NOMO-1 treated with DMSO at 0.1 percent for 48 hours (cell line): ENCODE results near the gene CCDC157.

Experiments
- DNase-seq: peaks from one replicate; lab custom pipeline; 2025; ENCODE audit not compliant: unreplicated experiment; lab: John Stamatoyannopoulos, UW

The CCDC157 gene

DNA sequence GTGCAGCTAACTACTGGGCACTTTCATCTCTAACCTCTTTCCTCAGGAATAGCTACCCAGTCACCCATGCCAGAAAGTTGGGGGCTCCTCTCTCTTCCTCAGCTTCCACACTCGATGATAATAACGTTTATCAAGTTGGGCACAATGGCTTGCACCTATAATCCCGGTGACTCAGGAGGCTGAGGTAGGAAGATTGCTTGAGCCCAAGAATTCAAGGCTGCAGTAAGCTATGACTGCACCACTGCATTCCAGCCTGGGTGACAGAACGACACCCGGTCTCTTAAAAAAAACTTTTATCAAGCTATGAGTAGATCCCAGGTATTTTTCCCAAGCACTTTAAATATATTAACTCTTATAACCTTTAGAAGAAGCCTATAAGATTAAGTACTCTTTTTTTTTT lies 2.2 kb upstream of the CCDC157 start:
- no peak for DNase-seq

DNA sequence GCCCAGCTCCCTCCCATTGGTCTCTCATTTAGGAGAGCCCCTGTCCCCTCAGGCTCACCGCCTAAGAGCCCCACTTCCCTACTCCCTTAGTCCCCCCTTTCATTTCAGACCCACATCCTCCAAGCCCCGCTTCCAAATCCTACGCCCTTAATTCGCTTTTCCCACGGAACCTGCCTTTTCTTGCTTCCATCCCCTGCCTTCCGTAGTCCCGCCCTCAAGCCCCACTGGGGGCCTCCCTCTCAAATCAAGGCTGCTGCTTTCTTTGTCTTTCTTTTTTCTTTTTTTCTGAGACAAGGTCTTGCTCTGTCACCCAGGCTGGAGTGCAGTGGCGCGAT lies 396 bp downstream of the CCDC157 start:
- DNase-seq = no peak

DNA sequence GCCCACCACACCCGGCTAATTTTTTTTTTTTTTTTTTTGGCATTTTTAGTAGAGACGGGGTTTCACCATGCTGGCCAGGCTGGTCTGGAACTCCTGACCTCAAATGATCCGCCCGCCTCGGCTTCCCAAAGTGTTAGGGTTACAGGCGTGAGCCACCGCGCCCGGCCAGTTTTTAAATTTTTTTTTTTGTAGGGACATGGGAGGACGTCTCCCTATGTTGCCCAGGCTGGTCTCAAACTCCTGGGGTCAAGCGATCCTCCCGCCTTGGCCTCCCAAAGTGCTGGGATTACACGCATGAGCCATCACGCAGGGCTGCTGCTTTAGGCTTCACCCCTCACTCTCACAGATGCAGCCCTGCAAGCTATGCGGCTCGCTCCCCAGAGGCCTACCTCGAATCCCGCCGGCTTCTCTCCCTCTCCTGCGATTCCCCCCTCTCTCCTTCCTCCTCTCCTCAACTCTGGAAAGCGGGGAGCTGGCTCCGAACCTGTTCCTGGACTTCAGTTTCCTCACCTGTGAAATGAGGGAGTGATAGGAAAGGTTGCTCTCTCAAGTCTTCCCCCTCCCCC lies 926 bp downstream of the CCDC157 start:
- no peak for DNase-seq

DNA sequence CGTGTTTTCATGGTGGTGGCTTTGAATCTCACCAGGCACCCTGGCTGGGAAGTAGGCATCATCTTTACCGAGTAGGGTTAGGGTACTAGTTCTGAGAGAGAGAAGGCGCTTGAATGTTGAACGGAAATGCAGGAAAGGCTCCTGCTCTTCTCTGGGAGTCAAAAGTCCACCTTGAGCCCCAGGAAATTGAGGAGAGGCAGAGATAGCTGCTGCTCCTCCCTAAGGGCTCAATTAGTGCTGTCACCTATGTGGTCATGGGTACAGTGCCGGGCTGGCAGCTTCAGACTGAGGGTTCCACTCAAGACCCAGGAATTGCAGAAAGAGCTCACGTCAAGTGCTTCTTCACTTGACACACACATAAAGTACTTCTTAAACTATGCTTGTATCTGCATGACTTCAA lies 1.7 kb downstream of the CCDC157 start:
- DNase-seq = no peak

DNA sequence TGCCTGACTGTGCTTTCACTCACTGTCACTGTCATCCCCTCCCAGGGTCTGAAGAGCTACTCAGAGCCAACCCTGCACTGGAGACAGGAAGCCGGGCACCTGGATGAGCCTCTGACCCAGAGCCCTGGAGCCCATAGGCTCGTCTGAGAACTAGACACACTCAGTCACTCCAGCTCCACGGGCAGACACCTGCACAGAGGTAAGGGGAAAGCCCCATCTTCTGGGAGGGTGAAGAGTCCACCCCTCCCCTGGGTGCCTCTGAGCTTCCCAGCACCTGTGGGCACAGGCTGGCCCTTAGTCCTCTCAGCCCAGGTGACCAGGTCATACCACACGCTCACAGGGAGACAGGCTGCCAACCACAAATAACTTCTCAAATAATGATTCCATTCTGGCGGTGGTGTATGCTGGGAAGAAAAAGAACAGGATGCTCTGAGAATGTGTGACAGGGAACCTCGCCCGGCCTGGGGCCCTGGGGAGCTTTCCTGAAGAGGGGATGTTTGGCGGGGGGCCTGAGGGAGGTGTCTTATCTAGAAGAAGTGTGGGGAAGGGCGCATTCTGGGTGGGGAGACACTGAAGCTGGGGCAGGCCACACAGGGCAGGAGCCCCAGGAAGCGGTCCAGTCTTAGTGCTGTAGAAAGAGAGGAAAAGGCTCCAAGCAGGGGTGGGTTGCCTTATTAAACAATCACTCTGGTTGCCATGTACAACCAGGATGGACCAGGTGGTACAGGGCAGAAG lies 5.3 kb downstream of the CCDC157 start:
- no peak for DNase-seq

DNA sequence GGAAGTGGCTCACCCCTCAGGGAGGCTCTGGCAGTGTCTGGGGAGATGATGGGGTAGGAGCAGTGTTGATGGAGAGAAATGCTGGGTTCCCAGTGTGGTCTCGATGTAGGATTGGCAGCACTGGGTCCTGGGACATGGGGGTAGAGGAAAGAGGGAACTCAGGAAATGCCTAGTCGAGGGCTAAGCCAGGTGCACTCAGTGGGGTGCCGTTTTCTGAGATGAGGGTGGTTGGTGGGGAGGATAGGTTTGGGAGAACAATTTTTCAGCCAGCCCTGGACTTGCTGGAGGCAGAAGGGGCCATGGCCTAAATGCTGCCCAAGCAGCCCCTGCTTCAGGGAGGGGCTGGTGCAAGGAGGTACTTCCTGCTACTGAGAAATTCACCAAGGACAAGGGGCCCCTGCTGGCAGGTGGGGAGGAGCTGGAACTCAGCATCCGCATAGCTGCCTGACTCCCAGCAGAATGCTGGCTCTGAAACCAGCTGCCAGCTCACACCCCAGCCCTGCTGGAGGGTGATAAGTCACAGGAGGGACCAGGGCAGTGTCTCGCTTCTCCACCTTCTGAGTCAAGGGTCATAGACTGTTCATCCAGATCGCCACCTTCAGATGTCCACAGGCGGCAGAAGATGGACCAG lies 6.0 kb downstream of the CCDC157 start:
- no peak for DNase-seq

DNA sequence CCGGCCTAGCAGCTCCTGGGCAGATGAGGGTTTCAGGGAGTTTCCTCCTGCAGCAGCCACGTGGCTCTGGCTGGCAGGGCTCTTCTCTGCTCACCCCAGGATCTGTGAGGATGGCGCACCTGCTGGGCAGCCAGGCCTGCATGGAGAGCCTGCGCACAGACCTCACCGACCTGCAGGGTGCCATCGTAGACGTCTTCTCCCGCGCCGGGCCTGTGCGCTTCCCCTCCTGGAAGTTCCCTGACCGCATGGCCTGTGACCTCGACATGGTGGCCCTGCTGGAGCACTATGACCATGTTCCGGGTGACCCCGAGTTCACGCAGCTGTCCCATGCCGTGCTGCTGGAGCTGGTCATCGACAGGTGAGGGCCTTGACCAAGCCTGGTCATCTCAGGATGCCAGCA lies 9.1 kb downstream of the CCDC157 start:
- no peak for DNase-seq

DNA sequence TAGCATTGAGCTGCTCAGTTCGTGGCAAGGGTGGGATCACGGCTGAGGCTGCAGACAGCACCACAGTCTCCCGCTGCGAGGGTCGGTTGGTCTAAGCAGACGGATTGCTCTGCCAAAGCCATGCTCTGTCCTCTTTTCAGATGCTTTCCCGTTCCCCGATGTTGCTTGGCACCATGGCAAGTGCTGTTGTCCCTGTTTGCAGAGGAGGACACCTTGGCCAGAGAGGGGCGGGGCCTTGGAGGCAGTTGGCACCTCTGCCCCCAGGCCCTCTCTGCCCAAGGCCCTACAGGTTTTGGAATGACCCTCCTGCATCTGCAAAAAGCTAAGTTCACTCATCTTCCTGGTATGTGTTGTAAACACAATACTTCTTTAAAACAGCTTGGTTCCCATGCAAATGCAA lies 11.6 kb downstream of the CCDC157 start:
- DNase-seq = no peak

DNA sequence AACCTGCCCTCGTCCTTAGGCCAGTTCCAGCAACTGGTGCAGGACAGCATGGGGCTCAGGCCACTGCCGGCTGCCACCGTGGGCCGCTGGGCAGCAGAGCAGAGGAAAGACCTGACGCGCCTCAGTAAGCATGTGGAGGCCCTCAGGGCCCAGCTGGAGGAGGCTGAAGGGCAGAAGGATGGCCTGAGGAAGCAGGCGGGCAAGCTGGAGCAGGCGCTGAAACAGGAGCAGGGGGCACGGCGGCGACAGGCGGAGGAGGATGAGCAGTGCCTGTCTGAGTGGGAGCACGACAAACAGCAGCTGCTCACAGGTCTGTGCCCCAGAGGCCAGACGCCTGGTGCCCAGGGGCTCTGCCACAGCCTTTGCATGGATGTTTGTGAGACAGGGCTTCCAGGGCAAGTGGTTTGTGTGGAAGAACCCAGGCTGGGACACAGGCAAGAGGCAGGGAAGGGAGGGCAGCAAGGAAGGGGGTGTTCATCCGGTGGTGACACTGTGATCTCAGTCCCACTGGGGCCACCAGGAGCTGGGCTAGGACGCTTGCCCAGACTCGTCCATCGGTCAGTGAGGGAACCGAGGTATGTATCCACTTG lies 13.9 kb downstream of the CCDC157 start:
- DNase-seq = no peak

DNA sequence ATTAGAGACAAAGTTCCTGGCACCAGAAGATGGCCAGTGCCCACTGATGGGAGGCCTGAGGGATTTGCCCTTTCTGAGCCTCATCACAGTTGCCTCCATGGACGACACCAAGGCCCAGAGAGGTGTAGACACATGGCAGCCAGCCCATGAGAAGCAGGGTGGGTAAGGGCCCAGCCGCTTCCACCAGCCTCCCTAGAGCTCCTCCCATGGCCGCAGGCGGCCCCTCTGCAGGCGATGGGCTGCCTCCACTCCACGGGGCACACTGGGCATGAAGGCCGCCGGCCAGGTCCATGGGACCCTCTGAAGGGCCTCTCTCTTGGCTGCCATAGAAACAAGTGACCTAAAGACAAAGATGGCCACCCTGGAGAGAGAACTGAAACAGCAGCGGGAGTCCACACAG lies 14.5 kb downstream of the CCDC157 start:
- no peak for DNase-seq

DNA sequence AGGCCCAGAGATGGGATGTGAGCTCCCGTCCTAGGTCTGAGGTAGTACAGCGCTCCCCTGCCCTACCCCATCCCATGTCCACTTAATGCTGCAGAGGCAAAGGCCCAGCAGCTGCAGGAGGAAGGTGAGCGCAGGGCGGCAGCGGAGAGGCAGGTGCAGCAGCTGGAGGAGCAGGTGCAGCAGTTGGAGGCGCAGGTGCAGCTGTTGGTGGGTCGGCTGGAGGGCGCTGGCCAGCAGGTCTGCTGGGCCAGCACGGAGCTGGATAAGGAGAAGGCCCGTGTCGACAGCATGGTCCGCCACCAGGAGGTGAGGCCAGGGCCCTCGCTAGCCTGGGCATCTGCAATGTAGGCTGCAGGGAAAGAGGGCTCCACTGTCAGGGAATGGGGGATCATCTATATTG lies 15.2 kb downstream of the CCDC157 start:
- DNase-seq = no peak

DNA sequence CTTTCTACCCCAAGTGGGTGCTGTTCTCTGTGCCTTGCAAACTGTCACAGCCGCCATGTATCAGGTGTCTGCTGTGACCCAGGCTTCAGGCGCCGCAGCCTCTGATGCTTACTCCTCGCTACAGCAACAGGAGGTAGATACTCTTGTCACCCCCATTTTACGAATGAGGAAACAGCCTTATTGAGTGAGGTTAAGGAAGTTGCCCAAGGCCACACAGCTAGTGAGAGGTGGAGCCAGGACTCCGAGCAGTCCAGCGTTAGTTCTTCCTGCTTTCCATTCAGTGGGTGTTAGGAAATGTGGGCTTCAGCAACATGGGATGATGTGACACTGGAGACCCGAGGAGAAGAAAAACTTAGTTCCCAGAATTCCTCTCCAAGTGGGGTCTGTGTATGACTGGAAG lies 16.1 kb downstream of the CCDC157 start:
- DNase-seq = peak; percentile 72

DNA sequence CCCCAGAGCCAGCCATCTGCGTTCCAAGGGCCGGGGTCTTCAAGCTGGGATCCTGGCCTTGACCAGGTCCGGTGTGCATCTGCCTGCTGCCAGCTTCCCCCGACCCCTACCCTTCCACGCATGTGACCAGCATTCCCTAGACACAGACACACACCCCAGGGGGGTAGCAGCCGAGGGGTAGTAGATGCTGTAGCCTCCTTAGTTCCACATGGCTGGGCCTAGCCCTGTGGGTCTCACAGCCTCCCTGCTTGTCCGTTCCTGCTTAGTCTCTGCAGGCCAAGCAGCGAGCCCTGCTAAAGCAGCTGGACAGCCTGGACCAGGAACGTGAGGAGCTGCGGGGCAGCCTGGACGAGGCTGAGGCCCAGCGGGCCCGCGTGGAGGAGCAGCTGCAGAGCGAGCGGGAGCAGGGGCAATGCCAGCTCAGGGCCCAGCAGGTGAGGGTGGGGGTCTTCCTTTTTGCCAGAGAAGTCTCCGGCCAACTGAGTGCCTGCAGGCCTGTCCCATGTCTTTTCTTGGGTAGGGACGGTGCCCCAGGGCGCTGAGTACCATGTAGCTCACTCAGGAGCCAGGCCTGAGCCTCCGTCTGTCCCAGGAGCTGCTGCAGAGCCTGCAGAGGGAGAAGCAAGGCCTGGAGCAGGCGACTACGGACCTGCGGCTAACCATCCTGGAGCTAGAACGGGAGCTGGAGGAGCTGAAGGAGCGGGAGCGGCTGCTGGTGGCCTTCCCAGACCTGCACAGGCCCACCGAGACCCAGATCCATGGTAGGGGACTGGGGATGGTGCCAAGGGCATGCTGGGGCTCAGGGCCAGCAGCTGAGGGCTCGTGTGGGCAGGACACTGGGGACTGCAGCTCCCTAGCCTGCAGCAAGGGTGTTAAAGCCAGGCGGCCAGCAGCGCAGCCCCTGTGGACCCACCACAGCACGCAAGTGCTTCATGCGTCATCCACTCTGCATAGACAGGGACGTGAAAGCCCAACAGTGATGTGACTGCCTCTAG lies 16.8 kb downstream of the CCDC157 start:
- DNase-seq = no peak

DNA sequence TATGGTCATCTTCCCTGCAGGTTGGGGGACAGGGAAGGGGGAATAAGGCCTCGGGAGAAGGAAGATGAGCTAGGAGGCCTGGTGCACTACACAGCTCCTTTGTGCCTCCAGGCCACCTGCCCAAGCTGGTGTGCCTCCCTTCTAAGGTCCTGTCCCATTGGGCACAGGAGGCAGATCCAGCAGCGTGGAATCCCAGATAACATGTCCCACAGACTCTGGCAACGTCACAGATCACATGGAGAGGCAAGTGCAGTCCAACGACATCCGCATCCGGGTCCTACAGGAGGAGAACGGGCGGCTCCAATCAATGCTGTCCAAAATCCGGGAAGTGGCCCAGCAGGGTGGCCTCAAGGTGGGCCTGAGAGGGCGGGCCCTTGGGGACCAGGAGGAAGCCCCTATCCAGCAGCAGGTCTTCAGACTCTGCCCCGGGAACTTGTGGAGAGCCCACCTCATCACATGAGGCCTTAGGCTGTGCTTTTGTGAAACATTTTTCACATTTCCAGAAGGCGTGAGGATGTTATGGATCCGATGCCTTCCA lies 18.6 kb downstream of the CCDC157 start:
- no peak for DNase-seq

DNA sequence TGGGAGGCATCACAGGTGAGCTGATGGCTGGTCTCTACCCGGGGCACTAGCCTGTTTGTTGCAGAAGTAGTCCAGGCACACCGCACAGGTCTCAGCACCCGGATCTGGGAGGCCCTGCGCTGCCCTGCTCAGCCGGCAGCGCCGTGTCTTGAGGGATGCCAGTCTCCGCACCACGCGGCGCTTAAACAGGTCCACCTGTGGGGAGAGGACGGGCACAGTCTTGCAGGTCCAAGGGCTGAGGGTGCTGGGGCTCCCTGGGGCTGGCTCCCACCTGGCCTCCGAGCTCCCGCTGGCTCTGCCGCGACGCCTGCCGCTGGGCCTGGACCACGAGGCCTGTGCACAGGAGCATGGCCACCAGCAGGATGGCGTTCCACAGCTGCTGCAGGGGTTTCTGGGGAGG lies 23.2 kb downstream of the CCDC157 start:
- DNase-seq = no peak

DNA sequence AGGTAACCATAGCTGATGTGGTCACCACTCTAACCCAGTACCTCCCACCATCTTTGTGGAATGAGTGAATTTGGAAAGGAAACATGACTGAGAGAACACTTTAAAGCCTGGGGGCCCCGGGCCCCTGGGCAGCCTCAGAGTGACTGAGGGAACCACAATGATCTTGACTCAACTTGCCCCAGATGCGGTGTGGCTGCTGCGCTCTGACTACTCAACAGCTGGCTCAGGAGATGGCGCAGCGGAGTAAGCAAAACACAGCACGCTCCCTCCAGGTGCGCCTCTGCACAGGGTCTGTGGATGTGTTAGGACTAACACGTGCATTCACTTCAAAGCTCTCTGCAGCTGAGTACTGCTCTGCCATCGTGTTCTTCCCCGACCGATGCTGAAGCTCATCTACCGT lies 24.5 kb downstream of the CCDC157 start:
- no peak for DNase-seq

DNA sequence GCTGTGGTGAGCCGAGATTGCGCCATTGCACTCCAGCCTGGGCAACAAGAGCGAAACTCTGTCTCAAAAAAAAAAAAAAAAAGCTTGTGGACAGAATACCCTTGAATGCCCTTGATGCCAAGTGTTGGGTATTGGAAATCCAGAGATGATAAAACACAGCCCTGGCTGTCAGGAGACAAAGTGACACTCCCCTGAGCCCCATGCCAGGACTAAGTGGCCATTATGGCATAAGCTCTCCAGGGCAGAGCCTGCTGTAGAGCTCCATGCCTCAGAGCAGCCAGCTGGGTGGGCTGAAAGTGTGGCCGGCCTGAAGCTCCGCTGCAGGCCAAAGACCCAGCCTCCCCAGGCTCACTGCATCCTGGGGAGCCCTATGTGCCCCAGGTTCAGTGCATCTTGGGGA lies 25.5 kb downstream of the CCDC157 start:
- no peak for DNase-seq

DNA sequence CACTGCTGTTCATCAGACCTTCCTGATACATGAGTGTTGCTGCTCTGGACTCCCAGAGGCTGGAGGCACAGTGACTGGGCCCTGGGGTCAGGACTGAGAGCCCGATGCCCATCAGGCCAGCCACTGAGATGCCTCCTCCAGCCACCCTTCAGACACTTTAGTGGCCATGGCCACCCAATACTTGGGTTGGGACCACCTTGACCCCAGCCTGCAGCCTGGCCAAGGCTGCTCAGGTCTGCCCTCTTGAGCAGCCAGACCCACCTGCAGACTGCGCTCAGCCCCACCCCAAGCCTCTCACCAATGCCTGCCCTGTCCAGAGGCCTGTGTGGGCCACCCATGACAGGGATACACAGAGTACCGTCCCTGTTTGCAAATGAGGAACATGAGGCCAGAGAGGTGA lies 26.3 kb downstream of the CCDC157 start:
- no peak for DNase-seq

DNA sequence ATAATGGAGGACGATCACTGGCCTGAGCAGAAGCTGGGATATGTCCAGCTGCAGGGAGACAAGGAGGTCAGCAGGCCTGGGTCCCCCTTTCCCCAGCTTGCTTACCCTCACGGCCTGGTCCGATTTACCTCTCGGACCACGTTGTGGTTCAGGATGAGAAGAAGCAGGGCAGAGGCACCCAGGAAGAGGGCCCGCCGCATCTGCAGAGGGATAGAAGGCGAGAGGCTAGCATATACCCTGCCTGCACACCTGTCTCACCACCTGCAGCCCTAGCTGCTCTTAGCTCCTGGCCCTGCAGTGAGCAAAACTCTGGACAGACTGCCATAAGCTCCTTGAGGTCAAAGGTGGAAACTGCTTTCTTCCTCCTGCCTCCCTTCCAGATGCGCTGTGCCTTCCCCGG lies 29.1 kb downstream of the CCDC157 start:
- DNase-seq = no peak

DNA sequence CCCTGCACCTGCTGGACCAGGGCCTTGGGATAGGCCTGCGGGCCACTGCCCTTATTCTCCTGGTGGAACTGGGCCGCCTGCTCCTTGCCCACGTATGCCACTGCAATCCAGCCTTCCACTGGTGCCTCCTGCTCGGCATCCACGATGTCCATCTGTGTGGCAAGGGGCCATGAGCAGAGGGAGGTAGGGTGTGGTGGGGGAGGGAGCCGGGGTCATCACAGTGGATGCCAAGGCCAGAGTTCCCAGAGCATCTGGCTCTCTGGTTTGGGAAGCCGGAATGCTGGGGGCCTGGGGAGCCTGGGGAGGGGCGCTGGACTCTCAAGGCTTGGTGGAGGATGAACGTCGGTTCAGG lies 29.8 kb downstream of the CCDC157 start:
- DNase-seq = no peak
